ENCODE results near the gene TBXAS1.

DNA sequence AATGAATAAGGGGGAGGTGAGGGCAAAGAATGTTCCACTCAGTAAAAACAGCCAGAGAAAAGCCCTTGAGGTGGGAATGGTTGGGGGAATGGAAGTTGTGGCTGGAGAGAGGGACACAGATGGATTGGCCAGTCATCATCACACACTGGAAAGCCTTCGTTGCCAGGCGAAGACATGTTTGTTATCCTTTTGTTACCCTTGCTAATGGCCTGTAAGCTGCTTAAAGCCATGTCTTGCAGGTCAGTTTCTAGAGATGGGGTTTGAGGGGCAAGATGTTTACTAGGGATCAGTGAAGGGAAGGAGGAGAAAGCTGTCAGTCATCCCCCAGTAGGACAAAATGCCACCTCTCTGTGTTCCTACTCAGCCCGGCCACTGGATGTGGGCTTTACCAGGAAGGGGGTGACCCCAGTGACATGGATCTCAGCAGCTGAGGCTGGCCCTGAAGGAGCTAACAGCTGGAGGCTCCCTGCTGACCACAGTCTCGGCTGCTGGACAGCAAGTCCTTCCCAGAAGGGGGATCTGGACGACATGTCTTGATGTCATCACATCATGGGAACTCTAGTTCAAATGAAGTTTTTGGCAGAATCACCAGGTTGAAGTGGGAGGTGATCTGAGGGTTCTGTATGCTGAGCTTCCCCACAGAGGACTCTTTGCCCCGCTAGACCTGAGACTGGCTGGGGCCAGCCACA, 66.2 kb downstream of the TBXAS1 start:
- TF ChIP-seq, protein P1, sequence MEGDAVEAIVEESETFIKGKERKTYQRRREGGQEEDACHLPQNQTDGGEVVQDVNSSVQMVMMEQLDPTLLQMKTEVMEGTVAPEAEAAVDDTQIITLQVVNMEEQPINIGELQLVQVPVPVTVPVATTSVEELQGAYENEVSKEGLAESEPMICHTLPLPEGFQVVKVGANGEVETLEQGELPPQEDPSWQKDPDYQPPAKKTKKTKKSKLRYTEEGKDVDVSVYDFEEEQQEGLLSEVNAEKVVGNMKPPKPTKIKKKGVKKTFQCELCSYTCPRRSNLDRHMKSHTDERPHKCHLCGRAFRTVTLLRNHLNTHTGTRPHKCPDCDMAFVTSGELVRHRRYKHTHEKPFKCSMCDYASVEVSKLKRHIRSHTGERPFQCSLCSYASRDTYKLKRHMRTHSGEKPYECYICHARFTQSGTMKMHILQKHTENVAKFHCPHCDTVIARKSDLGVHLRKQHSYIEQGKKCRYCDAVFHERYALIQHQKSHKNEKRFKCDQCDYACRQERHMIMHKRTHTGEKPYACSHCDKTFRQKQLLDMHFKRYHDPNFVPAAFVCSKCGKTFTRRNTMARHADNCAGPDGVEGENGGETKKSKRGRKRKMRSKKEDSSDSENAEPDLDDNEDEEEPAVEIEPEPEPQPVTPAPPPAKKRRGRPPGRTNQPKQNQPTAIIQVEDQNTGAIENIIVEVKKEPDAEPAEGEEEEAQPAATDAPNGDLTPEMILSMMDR (IDR thresholded peaks at IDR 0.05; ENCODE audit: low read length), result no peak
- TF ChIP-seq EZH2phosphoT487 (IDR thresholded peaks at IDR 0.05; ENCODE audit: low read length), result no peak
